ENCODE measurements around the gene TENT5D. TPM values are rescaled to one million over a fixed set of nuclear protein-coding genes. Genes with fewer than 3 reads are reported as not detected.

The TENT5D gene
- total and polyA plus RNA-seq, 2 experiments from 2014 or later = not detected

DNA sequence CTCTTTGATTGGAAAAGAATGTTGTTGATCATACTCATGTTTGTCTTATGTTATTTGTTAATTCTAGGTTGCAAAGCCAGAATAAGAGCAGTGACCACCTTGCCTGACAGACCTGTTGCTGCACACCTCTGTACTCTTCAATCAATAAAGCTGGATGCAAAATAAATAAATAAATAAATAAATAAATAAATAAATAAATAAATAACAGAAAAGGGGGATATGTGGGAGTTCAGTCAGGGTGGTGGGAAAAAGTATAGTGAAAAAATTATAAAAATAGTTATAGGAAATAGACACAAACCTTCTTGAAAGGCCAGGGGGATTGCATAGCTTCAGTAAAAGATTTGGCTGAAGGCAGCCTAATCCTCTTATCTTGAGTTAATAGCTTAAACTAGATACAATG, 51.3 kb downstream of the TENT5D start:
- no peaks in the 10 kb centered on the region for H4K20me1 ChIP-seq (ENCODE audit: insufficient read depth)
- DNase-seq = no peak
- no peak for TF ChIP-seq EZH2 (IDR thresholded peaks at IDR 0.05; ENCODE audit: insufficient read depth, poor library complexity, severe bottlenecking)
- no peak for TF ChIP-seq EZH2phosphoT487 (IDR thresholded peaks at IDR 0.05; ENCODE audit: insufficient read depth, low read depth)
- no peaks in the 10 kb centered on the region for H3K4me1 ChIP-seq (ENCODE audit: insufficient read depth)
- H3K27me3 ChIP-seq (replicated peaks; ENCODE audit: insufficient read depth) = no peaks in the 10 kb centered on the region
- no peaks in the 10 kb centered on the region for H3K36me3 ChIP-seq (ENCODE audit: low read depth)
- H3K4me2 ChIP-seq (ENCODE audit: unreplicated experiment) = no peak overlapping the region
- no peaks in the 10 kb centered on the region for H3K9me2 ChIP-seq (ENCODE audit: insufficient read depth)
- H3K79me2 ChIP-seq (ENCODE audit: insufficient read depth) = no peaks in the 10 kb centered on the region
- H3K9me3 ChIP-seq (ENCODE audit: low read depth) = no peaks in the 10 kb centered on the region
- no peaks in the 10 kb centered on the region for H3F3A ChIP-seq (ENCODE audit: insufficient read depth)
- no peak overlapping the region for H2AFZ ChIP-seq
- in situ Hi-C loops (cut with MboI) = no loop called here
- H3K27ac ChIP-seq = no peak overlapping the region
- no peak overlapping the region for H3K9ac ChIP-seq
- H3K4me3 ChIP-seq = no peak overlapping the region

DNA sequence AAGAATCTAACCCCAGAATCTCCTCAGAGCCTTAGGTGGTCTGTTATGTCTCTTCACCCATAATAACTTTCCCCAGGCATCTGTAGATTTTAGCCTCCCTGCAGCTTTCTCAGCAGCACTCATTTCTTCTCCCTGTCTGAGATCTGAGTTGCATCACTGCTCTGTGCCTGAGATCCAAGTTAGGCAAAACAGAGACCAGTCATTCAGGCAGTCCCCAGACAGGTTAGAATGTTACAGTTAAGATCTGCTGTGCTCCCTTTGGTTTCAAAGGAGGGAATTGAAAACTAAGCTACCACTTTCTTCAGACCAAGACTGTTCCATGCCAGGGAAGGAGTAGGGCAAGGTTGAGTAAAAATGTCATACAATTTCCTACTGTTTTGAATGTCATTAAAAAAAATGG, 65.3 kb downstream of the TENT5D start:
- Histone ChIP-seq H3K79me2 (ENCODE audit: insufficient read depth) (no peaks in the 10 kb centered on the region), H4K20me1 (ENCODE audit: insufficient read depth) (no peaks in the 10 kb centered on the region), H3K4me3 (no peak overlapping the region), H3K9ac (no peak overlapping the region), H3K36me3 (ENCODE audit: low read depth) (no peaks in the 10 kb centered on the region), H3F3A (ENCODE audit: insufficient read depth) (no peaks in the 10 kb centered on the region), H2AFZ (no peak overlapping the region), H3K9me3 (ENCODE audit: low read depth) (no peaks in the 10 kb centered on the region), H3K9me2 (ENCODE audit: insufficient read depth) (no peaks in the 10 kb centered on the region), H3K27ac (no peak overlapping the region), H3K4me2 (ENCODE audit: unreplicated experiment) (no peak overlapping the region), H3K27me3 (replicated peaks; ENCODE audit: insufficient read depth) (no peaks in the 10 kb centered on the region), H3K4me1 (ENCODE audit: insufficient read depth) (no peaks in the 10 kb centered on the region)
- in situ Hi-C loops (cut with MboI) = no loop called here
- TF ChIP-seq EZH2phosphoT487 (IDR thresholded peaks at IDR 0.05; ENCODE audit: insufficient read depth, low read depth) = no peak
- no peak for DNase-seq

DNA sequence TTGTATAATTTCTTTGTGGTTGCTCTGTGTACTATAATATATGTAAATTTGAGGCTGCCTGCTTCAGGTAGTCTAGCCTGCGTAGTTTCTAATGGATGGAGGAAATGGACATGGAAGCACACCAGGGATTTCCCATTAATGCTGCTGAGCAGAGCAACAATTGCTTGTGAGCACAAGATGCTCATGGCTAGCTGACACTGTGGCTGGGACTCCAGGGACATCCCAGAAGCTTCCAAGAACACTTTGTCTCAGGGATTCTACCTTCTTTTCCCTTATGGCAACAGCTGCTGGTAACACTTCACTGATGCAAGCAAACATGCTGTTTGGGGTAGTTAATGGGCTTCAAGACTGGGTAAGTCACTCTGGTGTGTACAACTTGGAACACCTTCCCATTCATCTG, 66.1 kb downstream of the TENT5D start:
- no peak for DNase-seq
- Histone ChIP-seq H3K79me2 (ENCODE audit: insufficient read depth) (no peaks in the 10 kb centered on the region), H3K4me1 (ENCODE audit: insufficient read depth) (no peaks in the 10 kb centered on the region), H3K9ac (no peak overlapping the region), H3K9me2 (ENCODE audit: insufficient read depth) (no peaks in the 10 kb centered on the region), H4K20me1 (ENCODE audit: insufficient read depth) (no peaks in the 10 kb centered on the region), H3K9me3 (ENCODE audit: low read depth) (no peaks in the 10 kb centered on the region), H3K4me2 (ENCODE audit: unreplicated experiment) (no peak overlapping the region), H3K27ac (no peak overlapping the region), H3K27me3 (replicated peaks; ENCODE audit: insufficient read depth) (no peaks in the 10 kb centered on the region), H3K4me3 (no peak overlapping the region), H3F3A (ENCODE audit: insufficient read depth) (no peaks in the 10 kb centered on the region), H3K36me3 (ENCODE audit: low read depth) (no peaks in the 10 kb centered on the region), H2AFZ (no peak overlapping the region)
- WGBS, 2 experiments (ENCODE audit: low coverage in 1 of 2, low lambda C conversion rate in 2 of 2, missing lambda C conversion rate in 2 of 2) = 0 to 8% methylated on average over 1 of the region's 1 CpG
- TF ChIP-seq EZH2phosphoT487 (IDR thresholded peaks at IDR 0.05; ENCODE audit: insufficient read depth, low read depth) (no peak), EZH2 (IDR thresholded peaks at IDR 0.05; ENCODE audit: insufficient read depth, poor library complexity, severe bottlenecking) (no peak)
- in situ Hi-C loops (cut with MboI) = no loop called here

DNA sequence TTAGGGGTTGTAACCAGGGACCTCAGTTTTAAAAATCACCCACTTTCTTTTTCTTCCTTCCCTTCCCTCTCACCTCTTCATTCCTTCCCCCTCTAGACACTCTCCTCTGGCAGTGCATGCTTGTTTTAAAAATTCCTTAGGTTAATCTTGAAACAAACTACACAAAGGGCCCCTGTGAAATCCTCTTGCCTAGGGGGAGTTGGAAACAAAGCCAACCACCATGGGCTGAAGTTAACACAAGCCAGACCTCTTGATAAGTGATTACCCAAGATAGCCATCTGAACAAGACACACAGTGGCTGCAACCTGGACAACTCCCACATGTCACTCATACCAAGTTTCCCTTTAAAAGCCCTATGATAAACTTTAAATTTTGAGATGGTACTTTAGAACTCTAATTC, 68.9 kb downstream of the TENT5D start:
- in situ Hi-C loops (cut with MboI) = no loop called here
- Histone ChIP-seq H3K4me1 (ENCODE audit: insufficient read depth) (no peaks in the 10 kb centered on the region), H3K9ac (no peak overlapping the region), H3F3A (ENCODE audit: insufficient read depth) (no peaks in the 10 kb centered on the region), H3K27me3 (replicated peaks; ENCODE audit: insufficient read depth) (no peaks in the 10 kb centered on the region), H3K36me3 (ENCODE audit: low read depth) (no peaks in the 10 kb centered on the region), H3K9me2 (ENCODE audit: insufficient read depth) (no peaks in the 10 kb centered on the region), H3K79me2 (ENCODE audit: insufficient read depth) (no peaks in the 10 kb centered on the region), H3K4me3 (no peak overlapping the region), H4K20me1 (ENCODE audit: insufficient read depth) (no peaks in the 10 kb centered on the region), H3K9me3 (ENCODE audit: low read depth) (no peaks in the 10 kb centered on the region), H3K4me2 (ENCODE audit: unreplicated experiment) (no peak overlapping the region), H3K27ac (no peak overlapping the region), H2AFZ (no peak overlapping the region)
- TF ChIP-seq EZH2phosphoT487 (IDR thresholded peaks at IDR 0.05; ENCODE audit: insufficient read depth, low read depth) (no peak), EZH2 (IDR thresholded peaks at IDR 0.05; ENCODE audit: insufficient read depth, poor library complexity, severe bottlenecking) (no peak)
- DNase-seq = no peak
